HL-60 (cell line): ENCODE data around the gene CEBPE.

ENCODE experiments used
- POLR2AphosphoS5 ChIP-seq: IDR thresholded peaks from 2 replicates; pipeline ENCODE4 v1.6.1; 2012; ENCODE audit warnings: low read depth
- TF ChIP-seq, protein P1 (sequence below): IDR thresholded peaks from one replicate; pipeline ENCODE4 v1.5.1; 2011; ENCODE audit warnings: low read length, control low read depth, inconsistent platforms; ENCODE audit not compliant: insufficient read depth
- TF ChIP-seq, protein P2 (sequence below): IDR thresholded peaks from 2 replicates; pipeline ENCODE4 v1.6.1; 2012; ENCODE audit warnings: low read depth; ENCODE audit not compliant: insufficient replicate concordance

DNA sequence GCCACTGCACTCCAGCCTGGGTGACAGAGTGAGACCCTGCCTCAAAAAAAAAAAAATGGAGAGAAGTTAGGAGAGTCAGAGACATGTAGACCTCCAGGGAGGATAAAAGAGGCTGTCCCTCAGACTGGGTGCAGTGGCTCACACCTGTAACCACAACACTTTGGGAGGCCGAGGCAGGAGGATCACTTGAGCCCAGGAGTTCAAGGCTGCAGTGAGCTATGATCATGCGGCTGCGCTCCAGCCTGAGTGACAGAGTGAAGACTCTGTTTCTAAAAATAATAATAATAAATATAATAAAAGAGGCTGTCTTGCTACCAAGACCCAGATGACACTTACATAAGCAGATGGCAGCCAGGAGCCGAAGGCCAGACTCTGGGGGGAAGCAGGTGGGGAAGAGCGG lies 45.9 kb upstream of the CEBPE start:
- TF ChIP-seq, protein P1, sequence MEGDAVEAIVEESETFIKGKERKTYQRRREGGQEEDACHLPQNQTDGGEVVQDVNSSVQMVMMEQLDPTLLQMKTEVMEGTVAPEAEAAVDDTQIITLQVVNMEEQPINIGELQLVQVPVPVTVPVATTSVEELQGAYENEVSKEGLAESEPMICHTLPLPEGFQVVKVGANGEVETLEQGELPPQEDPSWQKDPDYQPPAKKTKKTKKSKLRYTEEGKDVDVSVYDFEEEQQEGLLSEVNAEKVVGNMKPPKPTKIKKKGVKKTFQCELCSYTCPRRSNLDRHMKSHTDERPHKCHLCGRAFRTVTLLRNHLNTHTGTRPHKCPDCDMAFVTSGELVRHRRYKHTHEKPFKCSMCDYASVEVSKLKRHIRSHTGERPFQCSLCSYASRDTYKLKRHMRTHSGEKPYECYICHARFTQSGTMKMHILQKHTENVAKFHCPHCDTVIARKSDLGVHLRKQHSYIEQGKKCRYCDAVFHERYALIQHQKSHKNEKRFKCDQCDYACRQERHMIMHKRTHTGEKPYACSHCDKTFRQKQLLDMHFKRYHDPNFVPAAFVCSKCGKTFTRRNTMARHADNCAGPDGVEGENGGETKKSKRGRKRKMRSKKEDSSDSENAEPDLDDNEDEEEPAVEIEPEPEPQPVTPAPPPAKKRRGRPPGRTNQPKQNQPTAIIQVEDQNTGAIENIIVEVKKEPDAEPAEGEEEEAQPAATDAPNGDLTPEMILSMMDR = no peak
- TF ChIP-seq, protein P2, sequence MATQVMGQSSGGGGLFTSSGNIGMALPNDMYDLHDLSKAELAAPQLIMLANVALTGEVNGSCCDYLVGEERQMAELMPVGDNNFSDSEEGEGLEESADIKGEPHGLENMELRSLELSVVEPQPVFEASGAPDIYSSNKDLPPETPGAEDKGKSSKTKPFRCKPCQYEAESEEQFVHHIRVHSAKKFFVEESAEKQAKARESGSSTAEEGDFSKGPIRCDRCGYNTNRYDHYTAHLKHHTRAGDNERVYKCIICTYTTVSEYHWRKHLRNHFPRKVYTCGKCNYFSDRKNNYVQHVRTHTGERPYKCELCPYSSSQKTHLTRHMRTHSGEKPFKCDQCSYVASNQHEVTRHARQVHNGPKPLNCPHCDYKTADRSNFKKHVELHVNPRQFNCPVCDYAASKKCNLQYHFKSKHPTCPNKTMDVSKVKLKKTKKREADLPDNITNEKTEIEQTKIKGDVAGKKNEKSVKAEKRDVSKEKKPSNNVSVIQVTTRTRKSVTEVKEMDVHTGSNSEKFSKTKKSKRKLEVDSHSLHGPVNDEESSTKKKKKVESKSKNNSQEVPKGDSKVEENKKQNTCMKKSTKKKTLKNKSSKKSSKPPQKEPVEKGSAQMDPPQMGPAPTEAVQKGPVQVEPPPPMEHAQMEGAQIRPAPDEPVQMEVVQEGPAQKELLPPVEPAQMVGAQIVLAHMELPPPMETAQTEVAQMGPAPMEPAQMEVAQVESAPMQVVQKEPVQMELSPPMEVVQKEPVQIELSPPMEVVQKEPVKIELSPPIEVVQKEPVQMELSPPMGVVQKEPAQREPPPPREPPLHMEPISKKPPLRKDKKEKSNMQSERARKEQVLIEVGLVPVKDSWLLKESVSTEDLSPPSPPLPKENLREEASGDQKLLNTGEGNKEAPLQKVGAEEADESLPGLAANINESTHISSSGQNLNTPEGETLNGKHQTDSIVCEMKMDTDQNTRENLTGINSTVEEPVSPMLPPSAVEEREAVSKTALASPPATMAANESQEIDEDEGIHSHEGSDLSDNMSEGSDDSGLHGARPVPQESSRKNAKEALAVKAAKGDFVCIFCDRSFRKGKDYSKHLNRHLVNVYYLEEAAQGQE = no peak
- no peak for TF ChIP-seq POLR2AphosphoS5
